ENCODE data around the gene SH3BP5L. TPM values are rescaled to one million over a fixed set of nuclear protein-coding genes. Genes with fewer than 3 reads are reported as not detected.
A peak's percentile ranks its signal among the peaks of the same experiment; 100 is the strongest.

The SH3BP5L gene
- total and polyA plus RNA-seq, 2 of the 4 experiments (the other 2 are of a cell fraction): 23.3 to 35.9 TPM

DNA sequence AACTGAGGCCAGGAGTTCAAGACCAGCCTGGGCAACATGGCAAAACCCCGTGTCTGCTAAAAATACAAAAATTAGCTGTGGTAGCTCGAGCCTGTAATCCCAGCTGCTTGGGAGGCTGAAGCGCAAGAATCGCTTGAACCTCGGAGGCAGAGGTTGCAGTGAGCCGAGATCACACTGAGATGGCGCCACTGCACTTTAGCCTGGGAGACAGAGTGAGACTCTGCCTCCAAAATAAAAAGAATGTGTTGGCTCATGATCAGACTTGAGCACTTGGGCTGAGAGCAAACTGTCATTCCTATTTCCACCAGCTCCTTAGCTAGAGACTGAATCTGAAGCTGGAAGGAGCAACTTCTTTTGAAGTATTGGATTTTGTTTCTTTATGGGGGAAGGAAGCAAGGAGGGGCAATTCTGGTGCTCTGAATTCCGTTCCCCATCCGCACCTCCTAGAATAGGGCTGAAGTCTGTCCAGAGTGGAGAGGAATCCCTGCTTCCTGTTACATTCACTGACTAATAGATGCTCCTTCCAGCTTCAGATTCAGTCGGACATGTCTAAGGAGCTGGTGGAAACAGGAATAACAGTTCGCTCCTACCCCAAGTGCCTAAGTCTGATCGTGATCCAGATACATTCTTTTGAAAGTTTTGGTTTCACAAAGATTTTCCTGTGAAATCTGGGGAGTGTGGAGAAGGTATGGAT is 16.1 kb upstream of the SH3BP5L start:
- peak overlapping the region; percentile 91 for H3K14ac ChIP-seq (replicated peaks; ENCODE audit: low read depth, low read length)
- H3K4me2 ChIP-seq (ENCODE audit: low read depth, low read length): peak overlapping the region; percentile 48
- peaks cover 16% of the 10 kb centered on the region for H3K36me3 ChIP-seq (ENCODE audit: control insufficient read depth, insufficient read depth, low read length)
- H4K91ac ChIP-seq (ENCODE audit: insufficient read depth, low read depth, low read length): no peak overlapping the region
- H2AFZ ChIP-seq (replicated peaks; ENCODE audit: low read length, poor library complexity): peak overlapping the region; percentile 79
- no peaks in the 10 kb centered on the region for H4K20me1 ChIP-seq (ENCODE audit: insufficient read depth, low read length)
- H2BK15ac ChIP-seq (ENCODE audit: low read depth, low read length): no peak overlapping the region
- no peaks in the 10 kb centered on the region for H3K27me3 ChIP-seq (ENCODE audit: control insufficient read depth, insufficient read depth, low read length)
- WGBS, 2 experiments (ENCODE audit: extremely low coverage in 2 of 2, insufficient read length in 1 of 2): 32% methylated on average over 5 of the region's 12 CpGs; no CpG with 5 or more reads in 1 of the 2 experiments
- ATAC-seq (ENCODE audit: low read depth): no peak
- H4K5ac ChIP-seq (ENCODE audit: low read depth, low read length): peak overlapping the region; percentile 72; the same call in 1 of the 2 replicates
- intact Hi-C loops (cut with micrococcal nuclease) (loop anchor here (1.0 kb wide), 1 partner anchor 16 kb away; no protein-coding TSS in a partner anchor), in situ Hi-C loops (cut with MboI; ENCODE audit: low sequenced_read_pairs) (no loop called here), dilution Hi-C loops (cut with HindIII; ENCODE audit: low sequenced_read_pairs, unreplicated experiment) (no loop called here)
- H3K9ac ChIP-seq (ENCODE audit: low read depth, low read length): peak overlapping the region; percentile 6; the same call in 1 of the 2 replicates
- H3K9me3 ChIP-seq (ENCODE audit: control insufficient read depth, insufficient read depth, low read length): no peaks in the 10 kb centered on the region
- peak overlapping the region; percentile 51 for H2BK5ac ChIP-seq (ENCODE audit: low read depth, low read length, poor library complexity, severe bottlenecking)
- CTCF ChIA-PET: interaction anchor here (0.5 to 1.4 kb wide), 4 partner anchors 13 to 1926 kb away, joined by 3 to 6 read pairs (median 4); partner anchors contain the start of gene SH3BP5L
- no peak overlapping the region for H2BK20ac ChIP-seq (ENCODE audit: low read depth, low read length)
- H3K4me1 ChIP-seq (ENCODE audit: control insufficient read depth, insufficient read depth, low read length): peaks cover 10% of the 10 kb centered on the region
- no TSS peak for BruUV-seq (replicated peaks)
- peak overlapping the region in 1 of 2 experiments; percentile 86; a peak in 2 of 4 replicates for H4K8ac ChIP-seq (ENCODE audit: low read depth in 2 of 2, low read length in 2 of 2)
- peaks cover 36 to 47% of the 10 kb centered on the region in 2 experiments for H3K79me1 ChIP-seq (ENCODE audit: low read depth in 1 of 2, low read length in 2 of 2)
- POLR2A ChIA-PET (ENCODE audit: unreplicated experiment): no interaction called here
- H2BK120ac ChIP-seq (ENCODE audit: low read depth, low read length): peak overlapping the region; percentile 20; the same call in 1 of the 2 replicates
- peak overlapping the region; percentile 48; the same call in 1 of the 2 replicates for H3K27ac ChIP-seq (ENCODE audit: insufficient read depth, low read length)
- peak; percentile 65 for DNase-seq
- H3K56ac ChIP-seq (ENCODE audit: extremely low read depth, insufficient read depth, low read length): no peak overlapping the region
- 0 out of 2 replicates have a peak, but pooled peaks cover 3% of the 10 kb centered on the region for H3K9me1 ChIP-seq (ENCODE audit: insufficient read depth, low read length)
- H3K4ac ChIP-seq (ENCODE audit: low read depth, low read length): peak overlapping the region; percentile 78
- H3K18ac ChIP-seq (ENCODE audit: low read depth, low read length): peak overlapping the region; percentile 25; the same call in 1 of the 2 replicates
- H2AK9ac ChIP-seq (replicated peaks; ENCODE audit: low read depth, low read length, poor library complexity): peak overlapping the region; percentile 81
- peak overlapping the region; percentile 29 for H3K23ac ChIP-seq (ENCODE audit: low read depth, low read length)
- H2AK5ac ChIP-seq (ENCODE audit: low read depth, low read length): no peak overlapping the region
- no peak overlapping the region for H3K4me3 ChIP-seq (ENCODE audit: insufficient read depth, low read depth, low read length)
- TF ChIP-seq CEBPB (IDR thresholded peaks at IDR 0.05; ENCODE audit: low read depth, low read length) (0 out of 2 replicates have a peak, but pooled peaks have one; percentile 8), POLR2A (IDR thresholded peaks at IDR 0.05; ENCODE audit: low read depth, low read length) (no peak), SMC3 (IDR thresholded peaks at IDR 0.05; ENCODE audit: low read depth, low read length) (peak; percentile 38; the same call in 1 of the 2 replicates), FOS (IDR thresholded peaks at IDR 0.05; ENCODE audit: low read depth, low read length) (no peak), MAZ (IDR thresholded peaks at IDR 0.05; ENCODE audit: borderline replicate concordance, low read depth, low read length) (no peak), RAD21 (IDR thresholded peaks at IDR 0.05; ENCODE audit: low read length) (peak; percentile 66), CHD1 (IDR thresholded peaks at IDR 0.05; ENCODE audit: low read depth, low read length) (no peak), BHLHE40 (IDR thresholded peaks at IDR 0.05; ENCODE audit: low read depth, low read length) (no peak), RFX5 (IDR thresholded peaks at IDR 0.05; ENCODE audit: low read depth, low read length) (0 out of 2 replicates have a peak, but pooled peaks have one; percentile 3), MAFK (IDR thresholded peaks at IDR 0.05; ENCODE audit: low read depth, low read length) (no peak), MXI1 (IDR thresholded peaks at IDR 0.05; ENCODE audit: borderline replicate concordance, low read depth, low read length) (no peak)
- TF ChIP-seq, protein P1, sequence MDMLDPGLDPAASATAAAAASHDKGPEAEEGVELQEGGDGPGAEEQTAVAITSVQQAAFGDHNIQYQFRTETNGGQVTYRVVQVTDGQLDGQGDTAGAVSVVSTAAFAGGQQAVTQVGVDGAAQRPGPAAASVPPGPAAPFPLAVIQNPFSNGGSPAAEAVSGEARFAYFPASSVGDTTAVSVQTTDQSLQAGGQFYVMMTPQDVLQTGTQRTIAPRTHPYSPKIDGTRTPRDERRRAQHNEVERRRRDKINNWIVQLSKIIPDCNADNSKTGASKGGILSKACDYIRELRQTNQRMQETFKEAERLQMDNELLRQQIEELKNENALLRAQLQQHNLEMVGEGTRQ (IDR thresholded peaks at IDR 0.05; ENCODE audit: low read depth, low read length): no peak
- TF ChIP-seq, protein P2, sequence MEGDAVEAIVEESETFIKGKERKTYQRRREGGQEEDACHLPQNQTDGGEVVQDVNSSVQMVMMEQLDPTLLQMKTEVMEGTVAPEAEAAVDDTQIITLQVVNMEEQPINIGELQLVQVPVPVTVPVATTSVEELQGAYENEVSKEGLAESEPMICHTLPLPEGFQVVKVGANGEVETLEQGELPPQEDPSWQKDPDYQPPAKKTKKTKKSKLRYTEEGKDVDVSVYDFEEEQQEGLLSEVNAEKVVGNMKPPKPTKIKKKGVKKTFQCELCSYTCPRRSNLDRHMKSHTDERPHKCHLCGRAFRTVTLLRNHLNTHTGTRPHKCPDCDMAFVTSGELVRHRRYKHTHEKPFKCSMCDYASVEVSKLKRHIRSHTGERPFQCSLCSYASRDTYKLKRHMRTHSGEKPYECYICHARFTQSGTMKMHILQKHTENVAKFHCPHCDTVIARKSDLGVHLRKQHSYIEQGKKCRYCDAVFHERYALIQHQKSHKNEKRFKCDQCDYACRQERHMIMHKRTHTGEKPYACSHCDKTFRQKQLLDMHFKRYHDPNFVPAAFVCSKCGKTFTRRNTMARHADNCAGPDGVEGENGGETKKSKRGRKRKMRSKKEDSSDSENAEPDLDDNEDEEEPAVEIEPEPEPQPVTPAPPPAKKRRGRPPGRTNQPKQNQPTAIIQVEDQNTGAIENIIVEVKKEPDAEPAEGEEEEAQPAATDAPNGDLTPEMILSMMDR (conservative IDR thresholded peaks at IDR 0.05; ENCODE audit: low read depth, low read length): peak; percentile 58
- TF ChIP-seq, protein P3, sequence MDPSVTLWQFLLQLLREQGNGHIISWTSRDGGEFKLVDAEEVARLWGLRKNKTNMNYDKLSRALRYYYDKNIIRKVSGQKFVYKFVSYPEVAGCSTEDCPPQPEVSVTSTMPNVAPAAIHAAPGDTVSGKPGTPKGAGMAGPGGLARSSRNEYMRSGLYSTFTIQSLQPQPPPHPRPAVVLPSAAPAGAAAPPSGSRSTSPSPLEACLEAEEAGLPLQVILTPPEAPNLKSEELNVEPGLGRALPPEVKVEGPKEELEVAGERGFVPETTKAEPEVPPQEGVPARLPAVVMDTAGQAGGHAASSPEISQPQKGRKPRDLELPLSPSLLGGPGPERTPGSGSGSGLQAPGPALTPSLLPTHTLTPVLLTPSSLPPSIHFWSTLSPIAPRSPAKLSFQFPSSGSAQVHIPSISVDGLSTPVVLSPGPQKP (IDR thresholded peaks at IDR 0.05; ENCODE audit: borderline replicate concordance, low read depth, low read length): no peak

Data from IMR-90 (cell line).